HepG2 (cell line): Measurements from ENCODE around the gene PDHX. TPM values are rescaled to one million over a fixed set of nuclear protein-coding genes. Genes with fewer than 3 reads are reported as not detected.

Experiments
- AHR ChIP-seq: IDR thresholded peaks from 2 replicates; pipeline ENCODE4 v1.6.1; 2018; ENCODE audit warnings: missing genetic modification reagents, missing compliant biosample characterization
- ATF1 ChIP-seq: IDR thresholded peaks from 2 replicates; pipeline ENCODE4 v1.6.1; 2016; ENCODE audit warnings: mild to moderate bottlenecking, control low read depth
- ATF6 ChIP-seq: sonication (generic); formaldehyde crosslinking; conservative IDR thresholded peaks from 2 replicates; pipeline ENCODE4 v1.4.0; 2020; ENCODE audit warnings: missing genetic modification reagents
- FLYWCH1 ChIP-seq: sonication (generic); formaldehyde crosslinking; IDR thresholded peaks from 2 replicates; pipeline ENCODE4 v1.8.1; 2023; ENCODE audit warnings: mild to moderate bottlenecking, missing genetic modification reagents
- GMEB2 ChIP-seq: IDR thresholded peaks from 2 replicates; pipeline ENCODE4 v1.6.1; 2016; ENCODE audit warnings: missing biosample characterization, missing genetic modification reagents, low read depth
- IRF2 ChIP-seq: IDR thresholded peaks from 2 replicates; pipeline ENCODE4 v1.6.1; 2018; ENCODE audit warnings: missing genetic modification reagents, missing compliant biosample characterization
- KLF6 ChIP-seq: IDR thresholded peaks from 2 replicates; pipeline ENCODE4 v1.8.0; 2016; ENCODE audit warnings: missing biosample characterization, missing genetic modification reagents
- MEF2D ChIP-seq: sonication (generic); formaldehyde crosslinking; IDR thresholded peaks from 2 replicates; pipeline ENCODE4 v1.5.1; 2020; ENCODE audit warnings: mild to moderate bottlenecking, missing genetic modification reagents
- PREB ChIP-seq: sonication (generic); formaldehyde crosslinking; IDR thresholded peaks from 2 replicates; pipeline ENCODE4 v1.4.0; 2020; ENCODE audit warnings: missing genetic modification reagents
- REPIN1 ChIP-seq: sonication (generic); formaldehyde crosslinking; IDR thresholded peaks from 2 replicates; pipeline ENCODE4 v1.8.0; 2022; ENCODE audit warnings: missing genetic modification reagents, low read depth, mild to moderate bottlenecking, borderline replicate concordance
- RFX1 ChIP-seq: fragments of 450-650 bp; IDR thresholded peaks from 2 replicates; pipeline ENCODE4 v1.6.1; 2017
- SALL2 ChIP-seq: sonication (generic); formaldehyde crosslinking; IDR thresholded peaks from 2 replicates; pipeline ENCODE4 v1.8.1; 2023; ENCODE audit warnings: mild to moderate bottlenecking, missing genetic modification reagents, inconsistent platforms
- TARDBP ChIP-seq: sonication (generic); formaldehyde crosslinking; IDR thresholded peaks from 2 replicates; pipeline ENCODE4 v1.8.0; 2022; ENCODE audit warnings: mild to moderate bottlenecking, missing genetic modification reagents
- THAP8 ChIP-seq: sonication (generic); formaldehyde crosslinking; IDR thresholded peaks from 2 replicates; pipeline ENCODE4 v1.5.1; 2020; ENCODE audit warnings: missing genetic modification reagents, mild to moderate bottlenecking, borderline replicate concordance
- ZBTB44 ChIP-seq: sonication (generic); formaldehyde crosslinking; IDR thresholded peaks from 2 replicates; pipeline ENCODE4 v1.4.0; 2020; ENCODE audit warnings: missing genetic modification reagents
- ZNF143 ChIP-seq: sonication (generic); formaldehyde crosslinking; IDR thresholded peaks from 2 replicates; pipeline ENCODE4 v1.4.0; 2020; ENCODE audit warnings: missing genetic modification reagents
- ZNF235 ChIP-seq: sonication (generic); formaldehyde crosslinking; IDR thresholded peaks from 2 replicates; pipeline ENCODE4 v1.8.1; 2023; ENCODE audit warnings: mild to moderate bottlenecking, missing genetic modification reagents, borderline replicate concordance
- ZNF30 ChIP-seq: sonication (generic); formaldehyde crosslinking; IDR thresholded peaks from 2 replicates; pipeline ENCODE4 v1.5.0; 2020; ENCODE audit warnings: mild to moderate bottlenecking, missing genetic modification reagents
- ZNF326 ChIP-seq: sonication (generic); formaldehyde crosslinking; IDR thresholded peaks from 2 replicates; pipeline ENCODE4 v1.4.0; 2020; ENCODE audit warnings: missing genetic modification reagents, borderline replicate concordance
- ZNF558 ChIP-seq: sonication (generic); formaldehyde crosslinking; IDR thresholded peaks from 2 replicates; pipeline ENCODE4 v1.9.0; 2022; ENCODE audit warnings: mild to moderate bottlenecking, missing genetic modification reagents, borderline replicate concordance
- ZNF777 ChIP-seq: sonication (generic); formaldehyde crosslinking; IDR thresholded peaks from 2 replicates; pipeline ENCODE4 v1.4.0; 2020; ENCODE audit warnings: missing genetic modification reagents
- polyA plus RNA-seq, 8 experiments: library from polyadenylated mRNA; depleted of rRNA in 3 of 8; stranded (reverse) in 7 of 8; unstranded in 1 of 8; fragments of >200 nt; fragmentation: Illumina TruSeq in 4 of 8; extraction: Trizol in 4 of 8; gene quantifications; 2 replicates each; pipeline versions ENCODE4 v1.2.1 to v1.2.3, GENCODE V29; 2011 to 2016; ENCODE audit warnings: low read depth in 4 of 8, missing spikeins in 1 of 8, mixed read lengths in 1 of 8; ENCODE audit not compliant: insufficient read depth in 1 of 8
- total RNA-seq, 5 experiments: library from RNA; depleted of rRNA; stranded (reverse); fragments of >200 nt; fragmentation: Illumina TruSeq; extraction: Trizol; gene quantifications; 2 replicates each; pipeline ENCODE4 v1.2.3, GENCODE V29; 2016; ENCODE audit warnings: low read depth in 1 of 5

Gene PDHX
- total and polyA plus RNA-seq, 2 of the 13 experiments (the other 11 are each of a cell fraction or from before 2014, with no cell fraction given), result 41.0 to 73.8 TPM

GRCh38 chr11:34929794-34930763 lies 13.7 kb downstream of the PDHX start (continued):
- TF ChIP-seq ZBTB44 (CRISPR knock-in tag) (no peak), GMEB2 (CRISPR knock-in tag) (no peak), REPIN1 (CRISPR knock-in tag) (no peak; the same call in none of the 2 replicates), PREB (CRISPR knock-in tag) (no peak), ATF6 (no peak), ZNF143 (CRISPR knock-in tag) (no peak), TARDBP (CRISPR knock-in tag) (peak; percentile 88), ZNF30 (no peak), THAP8 (CRISPR knock-in tag) (no peak), MEF2D (peak; percentile 95), AHR (0 out of 2 replicates have a peak, but pooled peaks have one; percentile 47), ZNF235 (no peak), ZNF326 (CRISPR knock-in tag) (no peak), KLF6 (CRISPR knock-in tag) (peak; percentile 86), FLYWCH1 (CRISPR knock-in tag) (no peak), ZNF777 (CRISPR knock-in tag) (no peak), ATF1 (CRISPR knock-in tag) (peak; percentile 74), IRF2 (CRISPR knock-in tag) (peak; percentile 91), RFX1 (no peak), ZNF558 (CRISPR knock-in tag) (peak; percentile 45; the same call in 1 of the 2 replicates), SALL2 (CRISPR knock-in tag) (no peak)
